ENCODE measurements around the gene RHOB.

The RHOB gene

GRCh38 chr2:20469595-20469994 is 22.7 kb downstream of the RHOB start:
- TF ChIP-seq, protein P1, sequence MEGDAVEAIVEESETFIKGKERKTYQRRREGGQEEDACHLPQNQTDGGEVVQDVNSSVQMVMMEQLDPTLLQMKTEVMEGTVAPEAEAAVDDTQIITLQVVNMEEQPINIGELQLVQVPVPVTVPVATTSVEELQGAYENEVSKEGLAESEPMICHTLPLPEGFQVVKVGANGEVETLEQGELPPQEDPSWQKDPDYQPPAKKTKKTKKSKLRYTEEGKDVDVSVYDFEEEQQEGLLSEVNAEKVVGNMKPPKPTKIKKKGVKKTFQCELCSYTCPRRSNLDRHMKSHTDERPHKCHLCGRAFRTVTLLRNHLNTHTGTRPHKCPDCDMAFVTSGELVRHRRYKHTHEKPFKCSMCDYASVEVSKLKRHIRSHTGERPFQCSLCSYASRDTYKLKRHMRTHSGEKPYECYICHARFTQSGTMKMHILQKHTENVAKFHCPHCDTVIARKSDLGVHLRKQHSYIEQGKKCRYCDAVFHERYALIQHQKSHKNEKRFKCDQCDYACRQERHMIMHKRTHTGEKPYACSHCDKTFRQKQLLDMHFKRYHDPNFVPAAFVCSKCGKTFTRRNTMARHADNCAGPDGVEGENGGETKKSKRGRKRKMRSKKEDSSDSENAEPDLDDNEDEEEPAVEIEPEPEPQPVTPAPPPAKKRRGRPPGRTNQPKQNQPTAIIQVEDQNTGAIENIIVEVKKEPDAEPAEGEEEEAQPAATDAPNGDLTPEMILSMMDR (conservative IDR thresholded peaks at IDR 0.05): no peak
- TF ChIP-seq ZFX (IDR thresholded peaks at IDR 0.05): no peak
- peak overlapping the region; percentile 99 for H3K27ac ChIP-seq

GRCh38 chr2:20470211-20470610 is 23.3 kb downstream of the RHOB start:
- H3K27ac ChIP-seq: peak overlapping the region; percentile 99
- TF ChIP-seq ZFX (IDR thresholded peaks at IDR 0.05): no peak
- TF ChIP-seq, protein P1 (conservative IDR thresholded peaks at IDR 0.05): no peak

DNA sequence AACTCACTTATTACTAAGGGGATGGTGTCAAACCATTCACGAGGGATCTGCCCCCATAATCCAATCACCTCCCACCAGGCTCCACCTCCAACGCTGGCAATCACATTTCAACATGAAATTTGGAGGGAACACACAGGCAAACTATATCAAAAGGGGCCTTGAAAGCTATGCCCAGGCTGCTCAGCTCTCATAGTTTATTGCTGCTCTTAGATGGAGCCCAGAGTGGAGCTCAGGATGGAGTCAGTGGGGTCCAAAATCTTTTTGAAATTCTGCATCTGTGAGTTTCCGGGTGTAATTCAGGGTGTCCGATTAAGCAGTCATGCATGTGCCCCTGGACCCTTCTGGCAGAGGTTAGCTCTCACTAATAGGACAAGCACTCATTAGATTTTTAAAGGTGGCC is 24.3 kb downstream of the RHOB start:
- peak overlapping the region; percentile 99; the same call in 1 of the 2 replicates for H3K27ac ChIP-seq
- no peak for TF ChIP-seq ZFX (IDR thresholded peaks at IDR 0.05)
- TF ChIP-seq, protein P1 (conservative IDR thresholded peaks at IDR 0.05): no peak

DNA sequence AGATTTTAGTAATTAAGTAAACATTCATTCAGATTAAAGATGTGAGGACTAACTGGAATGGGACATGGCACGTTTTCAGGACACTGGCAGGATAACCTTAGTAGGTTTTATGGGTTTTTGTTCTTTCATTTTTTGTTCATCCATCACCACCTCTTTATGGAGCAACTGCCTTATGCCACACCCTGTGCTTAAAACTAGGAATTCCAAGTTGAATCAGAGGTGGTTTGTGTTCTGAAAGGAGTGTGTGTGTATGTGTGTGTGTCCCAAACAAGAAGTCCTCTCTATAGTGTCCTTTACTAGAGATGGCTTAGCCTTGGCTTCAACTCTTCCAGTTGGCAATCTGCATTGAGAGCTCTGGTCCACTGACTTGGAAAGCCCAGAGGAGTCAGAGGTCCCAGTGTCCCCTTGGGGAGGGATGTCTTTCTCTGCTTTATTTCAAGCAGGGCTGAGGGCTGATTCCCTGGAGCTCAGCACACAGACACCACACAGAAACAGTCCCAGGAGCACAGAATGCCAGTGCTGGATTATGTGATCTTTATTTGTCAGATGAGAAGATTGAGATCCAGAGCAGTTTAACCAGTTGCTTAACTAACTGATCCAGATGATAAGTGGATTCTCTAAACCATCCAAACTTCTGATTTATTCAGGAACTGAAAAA is 25.2 kb downstream of the RHOB start:
- peak overlapping the region; percentile 56 for H3K27ac ChIP-seq
- TF ChIP-seq ZFX (IDR thresholded peaks at IDR 0.05): no peak
- TF ChIP-seq, protein P1 (conservative IDR thresholded peaks at IDR 0.05): no peak

- no peak for TF ChIP-seq ZFX (IDR thresholded peaks at IDR 0.05)
- TF ChIP-seq, protein P1 (conservative IDR thresholded peaks at IDR 0.05): no peak
- H3K27ac ChIP-seq: peak overlapping the region; percentile 56
Measured at GRCh38 chr2:20472569-20472968, 25.7 kb downstream of the RHOB start.

DNA sequence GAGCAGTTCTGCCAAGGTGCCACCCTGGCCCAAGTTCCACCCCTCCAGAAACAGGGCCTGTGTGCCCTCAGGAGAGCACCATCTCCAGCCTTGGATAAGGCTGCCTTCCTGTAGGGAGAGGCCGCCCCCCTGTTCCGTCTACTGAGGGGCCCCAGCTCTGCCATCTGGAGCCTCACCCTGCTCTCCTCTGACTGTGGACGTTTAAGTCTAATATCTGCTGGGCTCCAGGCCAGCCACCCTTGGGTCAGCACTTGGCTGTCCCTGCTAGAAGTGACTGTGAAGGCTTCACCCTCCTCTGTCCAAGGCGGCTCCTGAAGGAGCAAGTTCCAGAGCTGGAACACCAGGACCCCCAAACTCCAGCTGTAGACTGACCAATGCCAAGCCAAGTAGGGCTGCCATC is 26.3 kb downstream of the RHOB start:
- TF ChIP-seq, protein P1 (conservative IDR thresholded peaks at IDR 0.05): no peak
- no peak for TF ChIP-seq ZFX (IDR thresholded peaks at IDR 0.05)

GRCh38 chr2:20474757-20475566 is 28.1 kb downstream of the RHOB start:
- H3K27ac ChIP-seq: no peak overlapping the region
- no peak for TF ChIP-seq ZFX (IDR thresholded peaks at IDR 0.05)
- TF ChIP-seq, protein P1 (conservative IDR thresholded peaks at IDR 0.05): no peak

More for the DNA sequence above, 26.3 kb downstream of the RHOB start:
- H3K27ac ChIP-seq: peak overlapping the region; percentile 56

All from C4-2B (cell line).